ENCODE results near the gene GRAMD2A.

GRAMD2A gene

GRCh38 chr15:72197460-72198355 is at the start of gene GRAMD2A:
TSS of gene GRAMD2A (minus strand) at chr15:72197787.
- peak; percentile 65 for DNase-seq

GRCh38 chr15:72242775-72243370 is 45.3 kb upstream of the GRAMD2A start:
- no peak for DNase-seq

GRCh38 chr15:72239652-72240051 is 42.1 kb upstream of the GRAMD2A start:
- DNase-seq = no peak

- no peak for DNase-seq
Observed at GRCh38 chr15:72238586-72238985, 41.0 kb upstream of the GRAMD2A start.

- no peak for DNase-seq
Observed at GRCh38 chr15:72237853-72238224, 40.3 kb upstream of the GRAMD2A start.

- peak; percentile 84 for DNase-seq
Observed at GRCh38 chr15:72237029-72237852, 39.7 kb upstream of the GRAMD2A start.

- no peak for DNase-seq
Observed at GRCh38 chr15:72236381-72237003, 38.9 kb upstream of the GRAMD2A start.

- DNase-seq = no peak
Observed at GRCh38 chr15:72235298-72235697, 37.7 kb upstream of the GRAMD2A start.

- no peak for DNase-seq
Observed at GRCh38 chr15:72233769-72234168, 36.2 kb upstream of the GRAMD2A start.

- peak; percentile 55 for DNase-seq
Observed at GRCh38 chr15:72231833-72232478, 34.4 kb upstream of the GRAMD2A start.

- peak; percentile 99 for DNase-seq
Observed at GRCh38 chr15:72231066-72231832, 33.7 kb upstream of the GRAMD2A start, which contains the start of gene PKM. TSS of gene PKM (minus strand) at chr15:72231190. CDS start at chr15:72219097, 12,093 bp downstream.

GRCh38 chr15:72230197-72231065 is 32.8 kb upstream of the GRAMD2A start:
- DNase-seq = peak; percentile 92

- no peak for DNase-seq
Observed at GRCh38 chr15:72229947-72230196, 32.3 kb upstream of the GRAMD2A start.

- peak; percentile 58 for DNase-seq
Observed at GRCh38 chr15:72229076-72229946, 31.7 kb upstream of the GRAMD2A start.

GRCh38 chr15:72227720-72228119 is 30.1 kb upstream of the GRAMD2A start:
- no peak for DNase-seq

- DNase-seq = peak; percentile 74
Observed at GRCh38 chr15:72227192-72227586, 29.6 kb upstream of the GRAMD2A start.

GRCh38 chr15:72223278-72223677 is 25.7 kb upstream of the GRAMD2A start:
- DNase-seq = no peak

GRCh38 chr15:72222393-72222792 is 24.8 kb upstream of the GRAMD2A start:
- no peak for DNase-seq

- no peak for DNase-seq
Observed at GRCh38 chr15:72220687-72221086, 23.1 kb upstream of the GRAMD2A start.

GRCh38 chr15:72217216-72217615 is 19.6 kb upstream of the GRAMD2A start:
- no peak for DNase-seq

Data from stimulated activated CD8-positive, alpha-beta memory T cell treated with anti-CD3 and anti-CD28 coated beads, Interleukin-4, amount 100 ng/mL, for 48 hours (primary cell).